ENCODE results near the gene TSSK3. TPM values are rescaled to one million over a fixed set of nuclear protein-coding genes. Genes with fewer than 3 reads are reported as not detected.

The TSSK3 gene
- total RNA-seq, 1 experiment from 2014 or later, result 3.9 TPM

DNA sequence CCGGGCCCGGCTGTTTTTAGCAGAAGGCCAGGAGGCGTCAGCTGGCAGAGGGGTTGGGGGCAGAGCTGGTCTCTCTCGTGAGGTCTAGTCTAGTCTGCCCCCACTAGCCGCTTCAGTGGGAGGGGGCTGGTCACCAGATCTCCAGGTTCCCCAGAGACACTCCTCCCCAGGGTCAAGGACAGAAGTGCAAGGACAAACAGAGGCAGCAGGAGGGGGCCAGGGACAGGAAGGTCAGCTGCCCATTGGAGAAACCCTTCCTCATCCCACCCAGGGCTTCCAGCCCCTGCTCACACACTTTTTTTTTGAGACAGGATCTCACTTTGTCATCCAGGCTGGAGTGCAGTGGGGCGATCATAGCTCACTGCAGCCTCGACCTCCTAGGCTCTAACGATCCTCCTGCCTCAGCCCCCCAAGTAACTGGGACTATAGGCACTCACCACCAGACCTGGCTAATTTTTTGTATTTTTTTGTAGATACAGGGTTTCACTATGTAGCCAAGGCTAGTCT lies 10.0 kb upstream of the TSSK3 start:
- Histone ChIP-seq H3K4me1 (replicated peaks; ENCODE audit: insufficient read depth) (peaks cover 14% of the 10 kb centered on the region; the same call in 1 of the 2 replicates), H3K9me2 (ENCODE audit: insufficient read depth) (no peaks in the 10 kb centered on the region), H2AFZ (peak overlapping the region; percentile 96; the same call in 1 of the 2 replicates), H3K4me3 (peak overlapping the region; percentile 74), H3F3A (ENCODE audit: insufficient read depth, low read depth) (peaks cover 10% of the 10 kb centered on the region; the same call in 1 of the 2 replicates), H3K36me3 (ENCODE audit: low read depth) (no peaks in the 10 kb centered on the region), H3K27ac (no peak overlapping the region), H3K9me3 (ENCODE audit: insufficient read depth, low read depth) (no peaks in the 10 kb centered on the region), H3K27me3 (ENCODE audit: insufficient read depth, low read depth) (no peaks in the 10 kb centered on the region), H4K20me1 (ENCODE audit: insufficient read depth) (no peaks in the 10 kb centered on the region), H3K4me2 (peak overlapping the region; percentile 93), H3K79me2 (ENCODE audit: low read depth) (no peaks in the 10 kb centered on the region)
- no peak for DNase-seq
- TSS peak; percentile 51 for BruUV-seq (replicated peaks)
- no peak for TF ChIP-seq EZH2 (IDR thresholded peaks at IDR 0.05; ENCODE audit: low read depth)
- TF ChIP-seq, protein P1, sequence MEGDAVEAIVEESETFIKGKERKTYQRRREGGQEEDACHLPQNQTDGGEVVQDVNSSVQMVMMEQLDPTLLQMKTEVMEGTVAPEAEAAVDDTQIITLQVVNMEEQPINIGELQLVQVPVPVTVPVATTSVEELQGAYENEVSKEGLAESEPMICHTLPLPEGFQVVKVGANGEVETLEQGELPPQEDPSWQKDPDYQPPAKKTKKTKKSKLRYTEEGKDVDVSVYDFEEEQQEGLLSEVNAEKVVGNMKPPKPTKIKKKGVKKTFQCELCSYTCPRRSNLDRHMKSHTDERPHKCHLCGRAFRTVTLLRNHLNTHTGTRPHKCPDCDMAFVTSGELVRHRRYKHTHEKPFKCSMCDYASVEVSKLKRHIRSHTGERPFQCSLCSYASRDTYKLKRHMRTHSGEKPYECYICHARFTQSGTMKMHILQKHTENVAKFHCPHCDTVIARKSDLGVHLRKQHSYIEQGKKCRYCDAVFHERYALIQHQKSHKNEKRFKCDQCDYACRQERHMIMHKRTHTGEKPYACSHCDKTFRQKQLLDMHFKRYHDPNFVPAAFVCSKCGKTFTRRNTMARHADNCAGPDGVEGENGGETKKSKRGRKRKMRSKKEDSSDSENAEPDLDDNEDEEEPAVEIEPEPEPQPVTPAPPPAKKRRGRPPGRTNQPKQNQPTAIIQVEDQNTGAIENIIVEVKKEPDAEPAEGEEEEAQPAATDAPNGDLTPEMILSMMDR (conservative IDR thresholded peaks at IDR 0.05), result no peak
- intact Hi-C loops (cut with micrococcal nuclease; ENCODE audit: unreplicated experiment), result loop anchor here (5.0 kb wide), 1 partner anchor 340 kb away; the partner anchor contains the start of gene KHDRBS1
- ChIA-PET CTCF (interaction anchor here (1.0 kb wide), 1 partner anchor 137 kb away, joined by 3 read pairs; no protein-coding TSS in a partner anchor), POLR2A (ENCODE audit: unreplicated experiment) (interaction anchor here (0.6 kb wide), 1 partner anchor 28 kb away, joined by 9 read pairs; no protein-coding TSS in a partner anchor)

DNA sequence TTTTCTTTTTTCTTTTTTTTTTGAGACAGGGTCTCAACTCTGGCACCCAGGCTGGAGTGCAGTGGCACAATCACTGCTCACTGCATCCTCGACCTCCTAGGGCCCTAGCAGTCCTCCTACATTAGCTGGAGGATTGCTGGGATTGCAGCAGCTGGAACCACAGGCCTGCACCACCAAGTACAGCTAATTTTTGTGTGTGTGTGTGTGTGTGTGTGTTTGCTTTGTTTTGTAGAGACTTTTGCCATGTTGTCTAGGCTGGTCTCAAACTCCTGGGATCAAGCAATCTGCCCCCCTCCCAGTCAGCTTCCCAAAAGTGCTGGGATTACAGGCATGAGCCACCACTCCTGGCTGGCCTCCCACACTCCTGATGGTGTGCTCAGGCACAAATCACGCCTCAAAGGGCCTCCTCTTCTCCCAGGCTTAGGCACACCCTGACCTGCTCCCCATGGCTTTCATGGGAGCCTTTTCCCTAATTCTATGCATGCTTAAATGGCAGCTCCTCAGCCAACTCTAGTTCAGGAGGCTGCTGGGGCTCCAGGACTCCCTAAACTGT lies 9.4 kb upstream of the TSSK3 start:
- TF ChIP-seq EZH2 (IDR thresholded peaks at IDR 0.05; ENCODE audit: low read depth), result no peak
- TF ChIP-seq, protein P1 (conservative IDR thresholded peaks at IDR 0.05), result no peak
- Histone ChIP-seq H3K4me2 (peak overlapping the region; percentile 93), H3F3A (ENCODE audit: insufficient read depth, low read depth) (peaks cover 10% of the 10 kb centered on the region; the same call in 1 of the 2 replicates), H3K27ac (no peak overlapping the region), H3K27me3 (ENCODE audit: insufficient read depth, low read depth) (no peaks in the 10 kb centered on the region), H4K20me1 (ENCODE audit: insufficient read depth) (no peaks in the 10 kb centered on the region), H3K9me3 (ENCODE audit: insufficient read depth, low read depth) (no peaks in the 10 kb centered on the region), H2AFZ (no peak overlapping the region), H3K79me2 (ENCODE audit: low read depth) (no peaks in the 10 kb centered on the region), H3K36me3 (ENCODE audit: low read depth) (no peaks in the 10 kb centered on the region), H3K4me1 (replicated peaks; ENCODE audit: insufficient read depth) (peaks cover 14% of the 10 kb centered on the region; the same call in 1 of the 2 replicates), H3K9me2 (ENCODE audit: insufficient read depth) (no peaks in the 10 kb centered on the region), H3K4me3 (no peak overlapping the region; the same call in 1 of the 2 replicates)
- ChIA-PET CTCF (interaction anchor here (1.0 kb wide), 1 partner anchor 137 kb away, joined by 3 read pairs; no protein-coding TSS in a partner anchor), POLR2A (ENCODE audit: unreplicated experiment) (interaction anchor here (0.6 kb wide), 1 partner anchor 29 kb away, joined by 9 read pairs; no protein-coding TSS in a partner anchor)
- no TSS peak for BruUV-seq (replicated peaks)
- DNase-seq, result no peak
- intact Hi-C loops (cut with micrococcal nuclease; ENCODE audit: unreplicated experiment), result loop anchor here (5.0 kb wide), 1 partner anchor 341 kb away; the partner anchor contains the start of gene KHDRBS1

DNA sequence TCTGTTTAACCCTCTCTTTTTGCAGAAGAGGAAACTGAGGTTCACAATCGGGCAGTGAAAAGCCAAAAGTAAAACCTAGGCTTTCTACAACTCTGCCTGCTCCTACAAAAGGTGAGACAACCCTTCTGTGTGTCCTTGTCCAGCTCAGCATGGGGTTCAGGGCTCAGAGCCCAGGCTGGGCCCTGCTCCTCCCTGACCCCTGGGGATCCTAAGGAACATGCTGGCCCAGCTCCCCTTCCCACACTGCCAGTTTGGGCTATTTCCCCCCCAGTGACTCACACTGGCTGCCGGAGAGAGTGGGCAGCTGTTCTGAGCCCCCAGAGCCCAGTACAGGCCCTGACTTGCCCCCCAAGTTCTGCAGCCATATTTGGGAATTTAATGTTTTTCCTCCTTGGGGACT lies 8.9 kb upstream of the TSSK3 start:
- H3K4me3 ChIP-seq, result no peak overlapping the region
- H3K79me2 ChIP-seq (ENCODE audit: low read depth), result no peaks in the 10 kb centered on the region
- intact Hi-C loops (cut with micrococcal nuclease; ENCODE audit: unreplicated experiment), result loop anchor here (5.0 kb wide), 1 partner anchor 341 kb away; the partner anchor contains the start of gene KHDRBS1
- no peak overlapping the region for H3K27ac ChIP-seq
- no peak overlapping the region for H2AFZ ChIP-seq
- no TSS peak for BruUV-seq (replicated peaks)
- no peaks in the 10 kb centered on the region for H4K20me1 ChIP-seq (ENCODE audit: insufficient read depth)
- H3K27me3 ChIP-seq (ENCODE audit: insufficient read depth, low read depth), result no peaks in the 10 kb centered on the region
- no peaks in the 10 kb centered on the region for H3K9me3 ChIP-seq (ENCODE audit: insufficient read depth, low read depth)
- TF ChIP-seq, protein P1 (conservative IDR thresholded peaks at IDR 0.05), result no peak
- TF ChIP-seq EZH2 (IDR thresholded peaks at IDR 0.05; ENCODE audit: low read depth), result no peak
- no peaks in the 10 kb centered on the region for H3K36me3 ChIP-seq (ENCODE audit: low read depth)
- CTCF ChIA-PET, result interaction anchor here (1.0 kb wide), 1 partner anchor 138 kb away, joined by 3 read pairs; no protein-coding TSS in a partner anchor
- H3K4me1 ChIP-seq (replicated peaks; ENCODE audit: insufficient read depth), result peaks cover 14% of the 10 kb centered on the region; the same call in 1 of the 2 replicates
- no peak overlapping the region for H3K4me2 ChIP-seq
- peaks cover 15% of the 10 kb centered on the region; the same call in 1 of the 2 replicates for H3F3A ChIP-seq (ENCODE audit: insufficient read depth, low read depth)
- no peaks in the 10 kb centered on the region for H3K9me2 ChIP-seq (ENCODE audit: insufficient read depth)
- no peak for DNase-seq
- POLR2A ChIA-PET (ENCODE audit: unreplicated experiment), result no interaction called here
